HEK293 (cell line): ENCODE results near the gene CLK1.

Source experiments
- CTCF ChIA-PET: fragments of 350-600 bp; formaldehyde crosslinking; extraction: SDS; loops from one replicate; lab custom pipeline; 2021; ENCODE audit warnings: antibody characterized with exemption; lab: Yijun Ruan, JAX
- POLR2A ChIA-PET: fragments of 300-600 bp; formaldehyde crosslinking; extraction: SDS; loops from one replicate; lab custom pipeline; 2020; ENCODE audit warnings: antibody characterized with exemption, inconsistent platforms; lab: Yijun Ruan, JAX
- H3K27ac ChIP-seq: fragments of 200-500 bp; sonication (Bioruptor generic); 2 replicates; pipeline ENCODE4 v1.5.1; 2014; ENCODE audit warnings: low read depth, low read length, control low read depth, inconsistent platforms; ENCODE audit errors: extremely low read depth
- H3K36me3 ChIP-seq, 2 experiments: fragments of 200-500 bp in 1 of 2; sonication (Bioruptor generic) in 1 of 2; 1 replicate in 1 of 2; 2 replicates in 1 of 2; pipeline ENCODE4 v1.5.1; 2014 to 2017; ENCODE audit warnings: inconsistent platforms in 2 of 2, low read length in 2 of 2; ENCODE audit not compliant: control insufficient read depth in 2 of 2, insufficient read depth in 1 of 2
- H3K4me1 ChIP-seq: fragments of 200-500 bp; sonication (Bioruptor generic); 2 replicates; pipeline ENCODE4 v1.5.1; 2014; ENCODE audit warnings: mild to moderate bottlenecking, low read length, inconsistent platforms; ENCODE audit not compliant: control insufficient read depth, insufficient read depth
- H3K4me3 ChIP-seq: 2 replicates; pipeline ENCODE4 v1.5.1; 2011; ENCODE audit warnings: low read depth, mild to moderate bottlenecking, control low read depth, low read length, moderate library complexity
- H3K9me3 ChIP-seq: fragments of 200-500 bp; sonication (Bioruptor generic); 2 replicates; pipeline ENCODE4 v1.5.1; 2014; ENCODE audit warnings: low read depth, low read length, inconsistent platforms; ENCODE audit not compliant: control insufficient read depth, insufficient read depth
- REPIN1 ChIP-seq: fragments of 450-650 bp; formaldehyde crosslinking; IDR thresholded peaks from 2 replicates; pipeline ENCODE4 v1.5.1; 2017; ENCODE audit warnings: missing biosample characterization, missing genetic modification characterization, low read depth
- SCRT2 ChIP-seq: fragments of 450-650 bp; formaldehyde crosslinking; IDR thresholded peaks from 2 replicates; pipeline ENCODE4 v1.5.1; 2016; ENCODE audit warnings: missing biosample characterization, missing genetic modification characterization
- SP3 ChIP-seq: fragments of 450-650 bp; formaldehyde crosslinking; IDR thresholded peaks from 2 replicates; pipeline ENCODE4 v1.5.1; 2016; ENCODE audit warnings: missing biosample characterization, missing genetic modification characterization
- WT1 ChIP-seq: fragments of 450-650 bp; formaldehyde crosslinking; IDR thresholded peaks from 2 replicates; pipeline ENCODE4 v1.5.1; 2016; ENCODE audit warnings: missing biosample characterization, missing genetic modification characterization
- ZFP37 ChIP-seq: fragments of 450-650 bp; formaldehyde crosslinking; IDR thresholded peaks from 2 replicates; pipeline ENCODE4 v1.5.1; 2016; ENCODE audit warnings: missing biosample characterization, missing genetic modification characterization
- ZNF121 ChIP-seq: fragments of 450-650 bp; formaldehyde crosslinking; IDR thresholded peaks from 2 replicates; pipeline ENCODE4 v1.5.1; 2016; ENCODE audit warnings: missing biosample characterization, missing genetic modification characterization
- ZNF223 ChIP-seq: fragments of 450-650 bp; formaldehyde crosslinking; IDR thresholded peaks from 2 replicates; pipeline ENCODE4 v1.5.1; 2016; ENCODE audit warnings: missing biosample characterization, missing genetic modification characterization
- ZNF248 ChIP-seq: fragments of 450-650 bp; formaldehyde crosslinking; IDR thresholded peaks from 2 replicates; pipeline ENCODE4 v1.5.1; 2017; ENCODE audit warnings: missing biosample characterization, missing genetic modification characterization
- ZNF426 ChIP-seq: fragments of 450-650 bp; formaldehyde crosslinking; IDR thresholded peaks from 2 replicates; pipeline ENCODE4 v1.5.1; 2017; ENCODE audit warnings: missing biosample characterization, missing genetic modification characterization, mild to moderate bottlenecking, inconsistent platforms, moderate library complexity
- ZNF521 ChIP-seq: fragments of 450-650 bp; formaldehyde crosslinking; IDR thresholded peaks from 2 replicates; pipeline ENCODE4 v1.5.1; 2017; ENCODE audit warnings: missing biosample characterization, mild to moderate bottlenecking, missing genetic modification characterization
- ZNF596 ChIP-seq: fragments of 450-650 bp; IDR thresholded peaks from 2 replicates; pipeline ENCODE4 v1.5.0; 2018; ENCODE audit warnings: missing biosample characterization, mild to moderate bottlenecking, missing genetic modification characterization, moderate library complexity
- ZNF624 ChIP-seq: fragments of 450-650 bp; formaldehyde crosslinking; IDR thresholded peaks from 2 replicates; pipeline ENCODE4 v1.5.1; 2017; ENCODE audit warnings: missing biosample characterization, missing genetic modification characterization
- ZNF629 ChIP-seq: fragments of 450-650 bp; formaldehyde crosslinking; IDR thresholded peaks from 2 replicates; pipeline ENCODE4 v1.5.1; 2017; ENCODE audit warnings: missing biosample characterization, missing genetic modification characterization
- ZNF658 ChIP-seq: fragments of 450-650 bp; formaldehyde crosslinking; IDR thresholded peaks from 2 replicates; pipeline ENCODE4; 2016; ENCODE audit warnings: missing biosample characterization, missing genetic modification characterization
- ZNF660 ChIP-seq: fragments of 450-650 bp; IDR thresholded peaks from 2 replicates; pipeline ENCODE4 v1.5.1; 2018; ENCODE audit warnings: missing biosample characterization, mild to moderate bottlenecking, missing genetic modification characterization
- ZNF792 ChIP-seq: fragments of 450-650 bp; formaldehyde crosslinking; IDR thresholded peaks from 2 replicates; pipeline ENCODE4 v1.5.1; 2016; ENCODE audit warnings: missing biosample characterization, missing genetic modification characterization
- ZNF837 ChIP-seq: fragments of 450-650 bp; formaldehyde crosslinking; IDR thresholded peaks from 2 replicates; pipeline ENCODE4 v1.5.1; 2016; ENCODE audit warnings: missing biosample characterization, missing genetic modification characterization
- TF ChIP-seq, protein P1 (sequence below): fragments of 450-650 bp; formaldehyde crosslinking; IDR thresholded peaks from 2 replicates; pipeline ENCODE4 v1.5.1; 2016; ENCODE audit warnings: missing biosample characterization, missing genetic modification characterization, borderline replicate concordance
- TF ChIP-seq, protein P2 (sequence below): fragments of 450-650 bp; IDR thresholded peaks from 2 replicates; pipeline ENCODE4 v1.5.1; 2018; ENCODE audit warnings: missing biosample characterization, mild to moderate bottlenecking, missing genetic modification characterization
- TF ChIP-seq, protein P3 (sequence below): fragments of 450-650 bp; formaldehyde crosslinking; IDR thresholded peaks from 2 replicates; pipeline ENCODE4 v1.5.1; 2016; ENCODE audit warnings: missing biosample characterization, missing genetic modification characterization

CLK1 gene

DNA sequence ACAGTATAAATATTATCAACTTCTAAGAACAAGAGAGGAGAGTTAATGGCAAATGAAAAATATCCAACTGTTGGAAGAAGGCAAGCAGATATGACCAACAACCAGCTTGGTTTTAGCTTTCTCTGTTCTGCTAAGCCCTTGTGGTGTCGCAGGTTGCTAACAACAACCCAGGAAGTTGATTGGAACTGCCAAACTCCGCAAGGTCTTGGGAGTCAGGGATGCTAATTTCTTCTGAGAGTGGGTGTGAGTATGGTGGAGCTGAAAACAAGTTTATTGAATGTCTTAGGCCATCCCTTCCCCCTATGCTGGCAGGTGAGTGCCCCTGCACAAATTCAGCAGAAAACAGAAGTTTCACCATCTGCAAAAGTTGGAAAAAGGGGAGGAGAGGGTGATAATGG, 35.2 kb downstream of the CLK1 start:
- H3K4me3 ChIP-seq: no peak overlapping the region
- TF ChIP-seq ZNF660 (tag by site-specific recombination) (no peak), SCRT2 (tag by site-specific recombination) (no peak), ZFP37 (no peak), ZNF596 (tag by site-specific recombination) (no peak), ZNF624 (tag by site-specific recombination) (no peak), WT1 (tag by site-specific recombination) (no peak), SP3 (no peak)
- TF ChIP-seq, protein P1, sequence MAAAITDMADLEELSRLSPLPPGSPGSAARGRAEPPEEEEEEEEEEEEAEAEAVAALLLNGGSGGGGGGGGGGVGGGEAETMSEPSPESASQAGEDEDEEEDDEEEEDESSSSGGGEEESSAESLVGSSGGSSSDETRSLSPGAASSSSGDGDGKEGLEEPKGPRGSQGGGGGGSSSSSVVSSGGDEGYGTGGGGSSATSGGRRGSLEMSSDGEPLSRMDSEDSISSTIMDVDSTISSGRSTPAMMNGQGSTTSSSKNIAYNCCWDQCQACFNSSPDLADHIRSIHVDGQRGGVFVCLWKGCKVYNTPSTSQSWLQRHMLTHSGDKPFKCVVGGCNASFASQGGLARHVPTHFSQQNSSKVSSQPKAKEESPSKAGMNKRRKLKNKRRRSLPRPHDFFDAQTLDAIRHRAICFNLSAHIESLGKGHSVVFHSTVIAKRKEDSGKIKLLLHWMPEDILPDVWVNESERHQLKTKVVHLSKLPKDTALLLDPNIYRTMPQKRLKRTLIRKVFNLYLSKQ (tag by site-specific recombination): no peak
- TF ChIP-seq, all 188 proteins: peak for 0
- CTCF ChIA-PET: interaction anchor here (0.9 kb wide), 1 partner anchor 72 kb away, joined by 3 read pairs; no protein-coding TSS in a partner anchor
- POLR2A ChIA-PET: interaction anchor here (1.0 to 1.6 kb wide), 4 partner anchors 10 to 35 kb away, joined by 3 to 6 read pairs (median 4); partner anchors contain the start of genes BZW1 and CLK1
- H3K4me1 ChIP-seq: no peaks in the 10 kb centered on the region
- no peaks in the 10 kb centered on the region for H3K9me3 ChIP-seq
- H3K27ac ChIP-seq: no peak overlapping the region
- peaks cover 0 to 11% of the 10 kb centered on the region in 2 experiments; a peak in 2 of 3 replicates for H3K36me3 ChIP-seq

DNA sequence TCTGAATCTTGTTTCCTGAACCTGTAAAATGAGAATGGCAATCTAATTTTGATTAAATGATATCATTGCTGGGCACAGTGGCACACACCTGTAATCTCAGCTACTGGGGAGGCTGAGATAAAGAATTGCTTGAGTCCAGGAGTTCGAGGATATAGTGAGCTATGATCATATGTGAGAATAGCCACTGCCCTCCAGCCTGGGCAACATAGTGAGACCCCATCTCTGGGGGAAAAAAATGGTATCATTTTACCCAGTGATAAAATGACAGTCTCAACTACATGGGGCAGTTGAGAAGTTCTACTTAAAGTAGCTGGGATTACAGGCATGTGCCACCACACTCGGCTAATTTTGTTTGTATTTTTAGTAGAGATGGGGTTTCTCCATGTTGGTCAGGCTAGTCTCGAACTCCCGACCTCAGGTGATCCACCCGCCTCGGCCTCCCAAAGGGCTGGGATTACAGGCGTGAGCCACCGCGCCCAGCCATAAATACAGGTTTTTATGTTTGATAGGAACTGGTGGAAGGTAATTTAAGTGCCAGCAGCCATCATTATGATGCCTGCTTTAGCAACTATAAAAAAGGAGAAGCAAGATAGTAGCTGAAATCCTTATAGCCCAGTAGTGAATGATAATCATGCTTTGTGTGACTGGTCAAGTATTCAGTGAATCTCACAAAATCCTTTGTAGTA, 35.7 kb downstream of the CLK1 start:
- POLR2A ChIA-PET: interaction anchor here (1.0 to 1.6 kb wide), 4 partner anchors 10 to 36 kb away, joined by 3 to 6 read pairs (median 4); partner anchors contain the start of genes BZW1 and CLK1
- CTCF ChIA-PET: interaction anchor here (0.9 to 1.4 kb wide), 2 partner anchors 17 to 73 kb away, joined by 3 read pairs; no protein-coding TSS in a partner anchor

DNA sequence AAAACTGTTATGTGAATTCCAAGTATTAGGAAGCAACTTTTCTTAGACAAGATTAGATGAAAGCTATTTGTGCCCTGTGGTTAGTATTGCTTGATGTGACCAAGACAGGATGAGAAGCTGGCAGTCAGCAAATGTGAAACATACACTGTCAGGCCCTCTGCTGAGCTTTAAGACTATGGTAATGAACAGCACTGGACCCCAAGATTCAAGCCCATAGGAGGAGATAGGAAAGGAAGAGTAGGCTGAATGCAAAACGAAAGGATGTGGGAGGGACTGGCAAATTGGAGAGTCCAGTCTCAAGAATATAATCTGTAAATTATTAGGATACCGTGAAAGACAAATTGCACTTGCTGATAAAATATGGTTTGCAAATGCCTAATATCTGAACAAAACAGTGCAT, 36.4 kb downstream of the CLK1 start:
- H3K36me3 ChIP-seq: peaks cover 4 to 17% of the 10 kb centered on the region in 2 experiments
- ChIA-PET CTCF (interaction anchor here (1.4 kb wide), 1 partner anchor 18 kb away, joined by 3 read pairs; no protein-coding TSS in a partner anchor), POLR2A (interaction anchor here (1.4 to 1.6 kb wide), 2 partner anchors 17 to 36 kb away, joined by 4 to 6 read pairs; partner anchors contain the start of genes BZW1 and CLK1)
- TF ChIP-seq ZNF248: no peak
- TF ChIP-seq ZNF837: no peak
- TF ChIP-seq ZNF521 (tag by site-specific recombination): no peak
- TF ChIP-seq ZNF629: no peak
- no peak for TF ChIP-seq ZNF223 (tag by site-specific recombination)
- TF ChIP-seq ZNF792 (tag by site-specific recombination): no peak
- TF ChIP-seq, protein P2, sequence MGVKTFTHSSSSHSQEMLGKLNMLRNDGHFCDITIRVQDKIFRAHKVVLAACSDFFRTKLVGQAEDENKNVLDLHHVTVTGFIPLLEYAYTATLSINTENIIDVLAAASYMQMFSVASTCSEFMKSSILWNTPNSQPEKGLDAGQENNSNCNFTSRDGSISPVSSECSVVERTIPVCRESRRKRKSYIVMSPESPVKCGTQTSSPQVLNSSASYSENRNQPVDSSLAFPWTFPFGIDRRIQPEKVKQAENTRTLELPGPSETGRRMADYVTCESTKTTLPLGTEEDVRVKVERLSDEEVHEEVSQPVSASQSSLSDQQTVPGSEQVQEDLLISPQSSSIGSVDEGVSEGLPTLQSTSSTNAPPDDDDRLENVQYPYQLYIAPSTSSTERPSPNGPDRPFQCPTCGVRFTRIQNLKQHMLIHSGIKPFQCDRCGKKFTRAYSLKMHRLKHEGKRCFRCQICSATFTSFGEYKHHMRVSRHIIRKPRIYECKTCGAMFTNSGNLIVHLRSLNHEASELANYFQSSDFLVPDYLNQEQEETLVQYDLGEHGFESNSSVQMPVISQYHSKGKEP (tag by site-specific recombination): no peak
- TF ChIP-seq, protein P3, sequence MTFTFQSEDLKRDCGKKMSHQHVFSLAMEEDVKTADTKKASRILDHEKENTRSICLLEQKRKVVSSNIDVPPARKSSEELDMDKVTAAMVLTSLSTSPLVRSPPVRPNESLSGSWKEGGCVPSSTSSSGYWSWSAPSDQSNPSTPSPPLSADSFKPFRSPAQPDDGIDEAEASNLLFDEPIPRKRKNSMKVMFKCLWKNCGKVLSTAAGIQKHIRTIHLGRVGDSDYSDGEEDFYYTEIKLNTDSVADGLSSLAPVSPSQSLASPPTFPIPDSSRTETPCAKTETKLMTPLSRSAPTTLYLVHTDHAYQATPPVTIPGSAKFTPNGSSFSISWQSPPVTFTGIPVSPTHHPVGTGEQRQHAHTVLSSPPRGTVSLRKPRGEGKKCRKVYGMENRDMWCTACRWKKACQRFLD: no peak
- TF ChIP-seq WT1 (tag by site-specific recombination): no peak
- no peak for TF ChIP-seq ZNF426 (tag by site-specific recombination)
- H3K27ac ChIP-seq: no peak overlapping the region
- H3K4me3 ChIP-seq: no peak overlapping the region
- H3K9me3 ChIP-seq: no peaks in the 10 kb centered on the region
- H3K4me1 ChIP-seq: no peaks in the 10 kb centered on the region

More for the DNA sequence above, 35.7 kb downstream of the CLK1 start:
- no peaks in the 10 kb centered on the region for H3K4me1 ChIP-seq
- H3K4me3 ChIP-seq: no peak overlapping the region
- TF ChIP-seq ZNF658 (tag by site-specific recombination) (no peak), ZNF121 (tag by site-specific recombination) (0 out of 2 replicates have a peak, but pooled peaks have one; percentile 45), REPIN1 (no peak)
- peaks cover 2 to 17% of the 10 kb centered on the region in 2 experiments for H3K36me3 ChIP-seq
- no peak overlapping the region for H3K27ac ChIP-seq
- H3K9me3 ChIP-seq: no peaks in the 10 kb centered on the region
